Epithelial cell of proximal tubule (primary cell): ENCODE measurements around the gene HINT1. TPM values are rescaled to one million over a fixed set of nuclear protein-coding genes. Genes with fewer than 3 reads are reported as not detected.

ENCODE experiments used
- DNase-seq: peaks from one replicate; pipeline ENCODE4 v3.0.0-alpha.2; 2011; ENCODE audit warnings: low read depth
- H3K4me3 ChIP-seq: 2 replicates; pipeline ENCODE4 v1.5.1; 2011; ENCODE audit warnings: low read depth, mild to moderate bottlenecking, low read length
- CTCF ChIP-seq: conservative IDR thresholded peaks from 2 replicates; pipeline ENCODE4 v1.5.1; 2012; ENCODE audit warnings: low read depth, mild to moderate bottlenecking, low read length
- total RNA-seq: library from RNA; depleted of rRNA; stranded (reverse); fragments of >200 nt; gene quantifications from 2 replicates; pipeline ENCODE4 v1.2.3, GENCODE V29; 2015

Gene HINT1
- total RNA-seq: 333 and 354 TPM in 2 replicates

- peak; percentile 26 for TF ChIP-seq CTCF
- peak; percentile 47 for DNase-seq
- peak within 1 kb of the TSS; percentile 89 for H3K4me3 ChIP-seq
Observed at GRCh38 chr5:131165119-131165727, at the start of gene HINT1. HINT1 (minus strand) TSS chr5:131165256; CDS start chr5:131165205, 51 bp downstream.

DNA sequence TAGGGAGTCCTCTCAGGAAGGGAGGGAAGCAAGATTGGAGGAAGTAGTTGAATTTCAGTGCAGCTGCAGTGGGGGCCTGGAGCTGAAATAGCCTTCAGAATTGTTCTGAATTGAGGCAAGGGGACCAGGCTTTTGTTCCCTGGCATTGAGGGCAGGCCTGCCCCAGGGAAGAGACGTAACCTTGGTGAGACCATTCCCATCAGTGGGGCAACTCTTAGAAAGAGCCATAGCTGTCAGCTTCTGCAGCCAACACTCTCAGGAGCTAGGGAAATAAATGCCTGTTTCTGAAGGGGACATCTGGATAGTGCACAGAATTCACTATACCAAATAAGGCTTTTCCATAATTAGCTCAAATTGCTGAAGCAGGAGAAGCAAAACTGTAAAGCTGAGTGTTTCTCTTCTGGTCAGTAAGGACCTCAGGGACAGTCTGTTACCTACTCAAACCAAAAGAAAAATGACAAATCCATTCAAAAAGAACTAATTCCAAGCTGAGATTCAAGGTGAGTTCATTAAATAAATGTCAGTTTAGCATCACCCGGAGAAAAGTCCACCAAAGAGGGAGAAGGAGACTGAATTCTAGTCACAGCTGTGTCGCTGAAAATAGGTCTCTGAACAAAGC, 49.7 kb upstream of the HINT1 start:
- DNase-seq: no peak
- no peak for TF ChIP-seq CTCF
- no peak overlapping the region for H3K4me3 ChIP-seq

GRCh38 chr5:131212471-131213021, 47.5 kb upstream of the HINT1 start:
- no peak for TF ChIP-seq CTCF

GRCh38 chr5:131211669-131212068, 46.6 kb upstream of the HINT1 start:
- TF ChIP-seq CTCF: no peak
- H3K4me3 ChIP-seq: no peak overlapping the region
- no peak for DNase-seq

More at GRCh38 chr5:131212471-131213021, 47.5 kb upstream of the HINT1 start:
- no peak for DNase-seq
- no peak overlapping the region for H3K4me3 ChIP-seq

GRCh38 chr5:131210151-131210510, 45.1 kb upstream of the HINT1 start:
- DNase-seq: no peak
- no peak overlapping the region for H3K4me3 ChIP-seq
- no peak for TF ChIP-seq CTCF

DNA sequence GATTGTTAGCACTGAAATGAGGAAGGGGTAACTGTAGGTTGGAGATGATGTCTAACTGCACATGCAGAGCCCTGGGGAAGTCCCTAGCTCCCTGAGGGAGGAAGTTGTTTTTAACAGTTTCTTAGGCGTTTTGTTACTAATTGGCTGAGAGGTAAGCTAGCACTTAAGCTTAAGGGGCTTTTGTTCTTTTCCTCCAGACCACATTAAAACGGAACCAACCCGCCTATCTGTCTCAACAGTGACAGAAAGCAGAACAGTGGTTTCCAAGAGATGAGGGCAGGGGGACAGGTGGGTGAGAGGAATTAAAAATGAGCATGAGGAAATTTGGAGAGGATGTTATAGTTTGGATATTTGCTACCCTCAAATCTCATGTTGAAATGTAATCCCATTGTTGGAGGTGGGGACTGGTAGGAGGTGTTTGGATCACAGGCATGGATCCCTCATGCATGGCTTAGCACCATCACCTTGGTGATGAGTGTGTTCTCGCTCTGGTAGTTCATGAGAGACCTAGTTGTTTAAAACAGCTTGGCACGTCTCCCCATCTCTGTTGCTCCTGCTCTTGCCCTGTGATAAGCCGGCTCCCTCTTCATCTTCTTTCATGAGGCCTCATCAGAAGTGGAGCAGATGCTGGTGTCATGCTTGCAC, 44.6 kb upstream of the HINT1 start:
- peak; percentile 39 for DNase-seq

More for the DNA sequence above, 44.6 kb upstream of the HINT1 start:
- TF ChIP-seq CTCF: no peak
- H3K4me3 ChIP-seq: no peak overlapping the region
